ENCODE data around the gene TFAP2E.

The TFAP2E gene

DNA sequence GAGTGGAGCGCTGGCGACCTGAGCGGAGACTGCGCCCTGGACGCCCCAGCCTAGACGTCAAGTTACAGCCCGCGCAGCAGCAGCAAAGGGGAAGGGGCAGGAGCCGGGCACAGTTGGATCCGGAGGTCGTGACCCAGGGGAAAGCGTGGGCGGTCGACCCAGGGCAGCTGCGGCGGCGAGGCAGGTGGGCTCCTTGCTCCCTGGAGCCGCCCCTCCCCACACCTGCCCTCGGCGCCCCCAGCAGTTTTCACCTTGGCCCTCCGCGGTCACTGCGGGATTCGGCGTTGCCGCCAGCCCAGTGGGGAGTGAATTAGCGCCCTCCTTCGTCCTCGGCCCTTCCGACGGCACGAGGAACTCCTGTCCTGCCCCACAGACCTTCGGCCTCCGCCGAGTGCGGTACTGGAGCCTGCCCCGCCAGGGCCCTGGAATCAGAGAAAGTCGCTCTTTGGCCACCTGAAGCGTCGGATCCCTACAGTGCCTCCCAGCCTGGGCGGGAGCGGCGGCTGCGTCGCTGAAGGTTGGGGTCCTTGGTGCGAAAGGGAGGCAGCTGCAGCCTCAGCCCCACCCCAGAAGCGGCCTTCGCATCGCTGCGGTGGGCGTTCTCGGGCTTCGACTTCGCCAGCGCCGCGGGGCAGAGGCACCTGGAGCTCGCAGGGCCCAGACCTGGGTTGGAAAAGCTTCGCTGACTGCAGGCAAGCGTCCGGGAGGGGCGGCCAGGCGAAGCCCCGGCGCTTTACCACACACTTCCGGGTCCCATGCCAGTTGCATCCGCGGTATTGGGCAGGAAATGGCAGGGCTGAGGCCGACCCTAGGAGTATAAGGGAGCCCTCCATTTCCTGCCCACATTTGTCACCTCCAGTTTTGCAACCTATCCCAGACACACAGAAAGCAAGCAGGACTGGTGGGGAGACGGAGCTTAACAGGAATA lies 4.2 kb downstream of the TFAP2E start:
- TF ChIP-seq, protein P1, sequence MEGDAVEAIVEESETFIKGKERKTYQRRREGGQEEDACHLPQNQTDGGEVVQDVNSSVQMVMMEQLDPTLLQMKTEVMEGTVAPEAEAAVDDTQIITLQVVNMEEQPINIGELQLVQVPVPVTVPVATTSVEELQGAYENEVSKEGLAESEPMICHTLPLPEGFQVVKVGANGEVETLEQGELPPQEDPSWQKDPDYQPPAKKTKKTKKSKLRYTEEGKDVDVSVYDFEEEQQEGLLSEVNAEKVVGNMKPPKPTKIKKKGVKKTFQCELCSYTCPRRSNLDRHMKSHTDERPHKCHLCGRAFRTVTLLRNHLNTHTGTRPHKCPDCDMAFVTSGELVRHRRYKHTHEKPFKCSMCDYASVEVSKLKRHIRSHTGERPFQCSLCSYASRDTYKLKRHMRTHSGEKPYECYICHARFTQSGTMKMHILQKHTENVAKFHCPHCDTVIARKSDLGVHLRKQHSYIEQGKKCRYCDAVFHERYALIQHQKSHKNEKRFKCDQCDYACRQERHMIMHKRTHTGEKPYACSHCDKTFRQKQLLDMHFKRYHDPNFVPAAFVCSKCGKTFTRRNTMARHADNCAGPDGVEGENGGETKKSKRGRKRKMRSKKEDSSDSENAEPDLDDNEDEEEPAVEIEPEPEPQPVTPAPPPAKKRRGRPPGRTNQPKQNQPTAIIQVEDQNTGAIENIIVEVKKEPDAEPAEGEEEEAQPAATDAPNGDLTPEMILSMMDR (IDR thresholded peaks at IDR 0.05), result no peak

DNA sequence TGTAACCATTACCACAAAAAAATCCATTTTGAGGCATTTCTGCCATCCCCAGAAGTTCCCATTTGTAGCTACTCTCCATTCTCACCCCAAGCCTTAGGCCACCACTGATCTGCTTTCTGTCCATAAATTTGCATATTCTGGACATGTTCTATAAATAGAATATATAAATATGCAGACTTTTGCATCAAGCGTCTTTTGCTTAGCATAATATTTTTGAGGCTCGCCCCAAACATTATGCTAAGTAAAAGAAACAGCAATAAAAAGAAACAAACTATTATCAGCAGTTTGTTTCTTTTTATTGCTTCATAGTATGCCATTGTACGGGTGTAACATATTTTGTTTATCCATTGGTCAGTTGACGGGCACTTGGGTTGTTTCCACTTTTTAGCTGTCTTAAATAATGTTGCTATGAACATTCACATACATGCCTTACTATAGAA lies 7.9 kb downstream of the TFAP2E start:
- TF ChIP-seq, protein P1 (IDR thresholded peaks at IDR 0.05), result no peak

DNA sequence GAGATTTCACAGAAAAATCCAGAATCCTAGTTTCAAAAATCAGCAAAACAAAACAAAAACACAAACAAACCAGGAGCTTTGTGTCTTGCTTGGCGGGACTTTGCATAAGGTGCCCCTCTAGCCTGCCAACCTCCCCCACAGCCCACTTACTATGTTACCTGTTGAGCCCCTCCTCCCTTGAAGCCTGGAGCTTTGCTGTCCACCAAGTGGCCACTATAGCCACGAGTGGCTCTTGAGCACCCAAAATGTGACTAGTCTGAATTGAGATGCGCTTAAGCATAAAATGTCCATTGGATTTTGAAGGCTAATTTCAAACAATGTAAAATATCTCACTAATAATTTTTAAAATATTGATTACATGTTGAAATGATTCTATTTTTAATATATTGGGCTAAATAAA lies 12.2 kb downstream of the TFAP2E start:
- TF ChIP-seq, protein P1 (IDR thresholded peaks at IDR 0.05), result no peak

DNA sequence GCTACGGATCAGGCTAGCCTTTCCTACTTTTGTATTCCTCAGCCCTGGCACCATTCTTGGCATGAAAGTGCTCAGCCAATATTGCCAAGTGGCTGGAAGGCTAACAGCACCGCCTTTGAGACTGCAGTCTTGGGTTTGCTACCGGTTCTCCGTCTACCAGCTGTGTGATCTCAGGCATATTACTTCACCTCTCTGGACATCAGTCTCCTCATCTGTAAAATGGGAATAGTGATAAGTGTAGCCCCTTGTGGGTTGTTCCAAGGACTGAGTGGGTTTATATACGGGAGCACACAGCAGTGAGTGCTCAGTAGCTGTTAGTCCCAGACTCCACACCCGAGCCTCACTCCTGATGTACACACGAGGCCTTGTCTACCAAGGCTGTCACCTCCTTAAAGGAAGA lies 13.7 kb downstream of the TFAP2E start:
- TF ChIP-seq, protein P1 (IDR thresholded peaks at IDR 0.05), result no peak

DNA sequence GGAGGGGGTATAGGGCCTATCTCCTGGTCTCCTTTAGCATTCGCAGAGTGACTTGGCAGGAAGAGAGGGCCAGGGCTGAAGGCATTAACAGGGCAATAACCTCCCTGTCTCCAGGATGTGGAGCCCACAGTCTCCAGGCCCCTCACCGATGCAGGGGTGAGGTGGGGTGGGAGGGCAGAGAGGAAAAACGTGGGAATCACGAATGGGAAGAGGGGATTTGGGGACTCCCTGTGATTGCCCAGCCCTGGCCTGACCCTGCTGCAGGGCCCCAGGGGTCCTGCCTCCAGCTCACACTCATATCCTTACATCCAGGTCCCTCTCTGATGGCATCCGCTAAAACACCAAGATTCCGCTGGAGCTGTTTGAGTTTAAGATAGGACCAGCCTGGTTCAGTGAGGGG lies 14.6 kb downstream of the TFAP2E start:
- TF ChIP-seq, protein P1 (IDR thresholded peaks at IDR 0.05), result no peak

DNA sequence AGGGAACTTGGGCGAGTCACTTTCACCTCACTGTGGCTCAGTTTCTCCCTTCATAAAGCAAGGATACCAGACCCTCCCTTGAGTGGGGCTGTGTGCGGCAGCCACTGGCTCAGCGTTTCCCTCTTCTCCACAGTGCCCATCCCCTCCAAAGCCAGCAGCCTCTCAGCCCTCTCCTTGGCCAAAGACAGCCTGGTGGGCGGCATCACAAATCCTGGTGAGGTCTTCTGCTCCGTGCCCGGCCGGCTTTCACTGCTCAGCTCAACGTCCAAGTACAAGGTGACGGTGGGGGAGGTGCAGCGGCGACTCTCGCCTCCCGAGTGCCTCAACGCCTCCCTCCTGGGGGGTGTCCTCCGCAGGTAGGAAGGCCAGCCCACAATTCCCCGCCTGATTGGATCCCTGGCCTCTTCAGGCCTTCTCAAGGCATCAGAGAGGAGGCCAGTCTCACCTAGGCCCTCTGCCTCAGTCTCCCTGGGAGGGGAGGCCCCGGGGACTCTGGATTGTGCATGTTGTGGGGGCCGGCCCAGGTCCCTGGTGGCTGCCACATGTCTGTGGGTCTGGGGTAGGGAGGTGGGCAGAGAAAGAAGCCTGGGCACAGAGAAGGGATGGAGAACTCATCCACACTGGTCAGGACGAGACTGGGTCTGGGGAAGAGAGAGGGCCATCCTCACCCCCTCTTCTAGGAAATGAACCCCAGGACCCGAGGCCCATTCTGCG lies 15.2 kb downstream of the TFAP2E start:
- TF ChIP-seq, protein P1 (IDR thresholded peaks at IDR 0.05), result no peak

DNA sequence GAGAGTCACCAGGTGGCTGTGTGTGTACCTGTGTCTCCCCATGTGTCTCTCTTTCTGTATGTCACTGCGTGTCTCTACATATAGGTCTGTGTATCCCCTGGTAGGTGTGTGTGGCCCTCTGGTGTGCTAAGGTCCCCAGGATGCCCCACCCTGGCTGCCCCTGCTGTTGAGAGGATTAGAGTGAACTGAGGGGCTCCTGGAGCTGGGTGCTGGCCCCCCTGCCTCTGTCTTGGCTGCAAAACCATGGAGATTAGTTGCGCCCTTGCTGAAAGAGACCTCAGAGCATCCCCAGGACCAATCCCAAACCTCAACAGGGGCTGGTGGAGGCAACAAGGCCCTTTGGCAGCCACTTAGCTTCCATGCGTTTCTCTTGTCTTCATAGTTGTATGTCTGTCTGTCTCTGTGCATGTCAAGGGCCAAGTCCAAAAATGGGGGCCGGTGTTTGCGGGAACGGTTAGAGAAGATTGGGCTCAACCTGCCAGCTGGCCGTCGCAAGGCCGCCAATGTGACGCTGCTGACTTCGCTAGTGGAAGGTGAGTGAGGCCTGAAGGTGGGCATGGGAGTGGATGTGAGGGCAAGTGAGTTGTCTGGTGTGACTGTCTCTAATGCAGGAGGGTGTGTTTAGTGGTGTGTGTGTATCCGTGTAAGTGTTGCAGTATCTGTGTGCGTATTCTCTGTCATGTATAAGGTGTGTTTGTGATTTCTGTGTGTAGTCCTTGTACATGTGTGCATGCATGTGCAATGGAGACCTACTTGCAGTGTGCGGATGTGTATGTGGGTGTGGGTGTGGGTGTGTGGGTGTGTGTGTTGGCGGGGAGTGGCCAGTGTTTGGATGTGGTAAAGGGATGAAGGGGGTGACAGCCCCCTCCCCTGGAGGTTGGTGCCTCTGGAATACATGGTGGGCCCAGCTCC lies 16.7 kb downstream of the TFAP2E start:
- TF ChIP-seq, protein P1 (IDR thresholded peaks at IDR 0.05), result no peak
